ENCODE data around the gene SLC22A23. TPM values are rescaled to one million over a fixed set of nuclear protein-coding genes. Genes with fewer than 3 reads are reported as not detected.
A peak's percentile ranks its signal among the peaks of the same experiment; 100 is the strongest.

Gene SLC22A23
- total RNA-seq, 1 donor = 9.0 TPM

DNA sequence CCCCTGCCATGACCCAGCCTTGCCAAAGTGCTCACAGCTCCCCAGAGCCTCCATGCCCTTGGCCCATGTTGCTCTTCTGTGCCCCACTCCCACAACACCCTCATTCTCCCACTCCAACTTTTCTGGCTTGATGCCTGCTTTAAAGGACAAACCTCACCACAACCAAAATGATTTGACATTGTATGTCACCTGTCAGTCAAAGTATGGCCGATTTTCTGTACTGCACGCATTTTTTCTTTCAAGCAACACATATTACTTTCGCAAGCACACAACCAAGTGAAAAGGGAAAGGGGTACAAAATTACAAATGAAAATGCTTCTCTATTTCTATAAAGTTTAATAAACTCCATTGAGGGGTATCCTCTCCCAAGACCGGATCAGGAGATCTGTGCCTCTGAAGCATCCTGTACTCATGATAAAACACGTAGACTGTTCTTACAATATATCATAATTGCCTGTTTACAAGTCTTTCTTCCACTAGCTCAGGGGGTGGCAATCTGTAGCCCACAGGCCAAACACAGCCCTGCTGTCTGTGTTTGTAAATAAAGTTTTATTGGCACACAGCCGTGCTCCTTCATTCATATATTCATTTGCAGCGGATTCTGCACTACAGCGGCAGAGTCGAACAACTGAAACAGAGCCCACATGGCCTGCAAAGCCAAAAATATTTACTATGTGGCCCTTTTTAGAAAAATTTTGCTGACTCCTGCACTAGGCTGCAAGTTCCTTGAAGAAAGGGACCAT is 32.5 kb downstream of the SLC22A23 start:
- no peak for DNase-seq (ENCODE audit: low read depth)
- no peak overlapping the region for H3K4me3 ChIP-seq (ENCODE audit: low read depth, low read length)
- TF ChIP-seq, protein P1, sequence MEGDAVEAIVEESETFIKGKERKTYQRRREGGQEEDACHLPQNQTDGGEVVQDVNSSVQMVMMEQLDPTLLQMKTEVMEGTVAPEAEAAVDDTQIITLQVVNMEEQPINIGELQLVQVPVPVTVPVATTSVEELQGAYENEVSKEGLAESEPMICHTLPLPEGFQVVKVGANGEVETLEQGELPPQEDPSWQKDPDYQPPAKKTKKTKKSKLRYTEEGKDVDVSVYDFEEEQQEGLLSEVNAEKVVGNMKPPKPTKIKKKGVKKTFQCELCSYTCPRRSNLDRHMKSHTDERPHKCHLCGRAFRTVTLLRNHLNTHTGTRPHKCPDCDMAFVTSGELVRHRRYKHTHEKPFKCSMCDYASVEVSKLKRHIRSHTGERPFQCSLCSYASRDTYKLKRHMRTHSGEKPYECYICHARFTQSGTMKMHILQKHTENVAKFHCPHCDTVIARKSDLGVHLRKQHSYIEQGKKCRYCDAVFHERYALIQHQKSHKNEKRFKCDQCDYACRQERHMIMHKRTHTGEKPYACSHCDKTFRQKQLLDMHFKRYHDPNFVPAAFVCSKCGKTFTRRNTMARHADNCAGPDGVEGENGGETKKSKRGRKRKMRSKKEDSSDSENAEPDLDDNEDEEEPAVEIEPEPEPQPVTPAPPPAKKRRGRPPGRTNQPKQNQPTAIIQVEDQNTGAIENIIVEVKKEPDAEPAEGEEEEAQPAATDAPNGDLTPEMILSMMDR (IDR thresholded peaks at IDR 0.05; ENCODE audit: insufficient read depth, low read length) = no peak

DNA sequence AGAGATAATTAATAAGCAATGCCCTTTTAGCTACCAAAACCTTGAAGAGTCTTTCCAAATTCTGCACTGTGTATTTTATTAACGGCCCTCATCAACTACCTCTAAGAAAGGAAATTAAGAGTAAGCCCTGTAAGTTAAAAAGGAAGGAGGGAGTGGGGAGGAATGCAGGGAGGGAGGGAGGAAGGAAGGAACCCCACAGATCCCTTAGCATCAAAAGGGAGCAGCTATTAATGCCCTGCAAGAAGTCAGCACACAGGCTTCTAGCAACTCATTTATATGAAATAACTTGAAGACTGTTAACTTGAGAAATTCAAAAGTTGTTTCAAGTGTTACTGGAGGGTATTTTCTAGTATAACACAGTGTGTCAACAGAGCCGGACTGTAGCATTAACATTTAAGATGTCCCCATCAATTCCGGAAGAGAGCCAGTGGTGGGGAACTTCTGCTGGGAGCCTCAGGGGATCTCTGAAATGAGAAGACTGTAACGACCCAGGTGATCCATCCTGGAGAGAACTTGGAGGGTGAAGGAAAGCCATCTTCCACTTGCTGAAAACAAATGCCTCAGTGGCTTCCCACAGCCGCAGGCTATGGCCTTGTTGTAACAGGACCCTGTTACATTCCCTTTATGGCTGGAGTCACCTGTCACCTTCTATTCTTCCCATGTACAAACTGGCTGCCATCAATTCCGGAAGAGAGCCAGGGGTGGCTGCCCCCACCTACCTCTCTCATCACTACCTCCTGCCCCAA is 33.2 kb downstream of the SLC22A23 start:
- DNase-seq (ENCODE audit: low read depth) = no peak
- H3K4me3 ChIP-seq (ENCODE audit: low read depth, low read length) = no peak overlapping the region
- TF ChIP-seq, protein P1 (IDR thresholded peaks at IDR 0.05; ENCODE audit: insufficient read depth, low read length) = no peak

DNA sequence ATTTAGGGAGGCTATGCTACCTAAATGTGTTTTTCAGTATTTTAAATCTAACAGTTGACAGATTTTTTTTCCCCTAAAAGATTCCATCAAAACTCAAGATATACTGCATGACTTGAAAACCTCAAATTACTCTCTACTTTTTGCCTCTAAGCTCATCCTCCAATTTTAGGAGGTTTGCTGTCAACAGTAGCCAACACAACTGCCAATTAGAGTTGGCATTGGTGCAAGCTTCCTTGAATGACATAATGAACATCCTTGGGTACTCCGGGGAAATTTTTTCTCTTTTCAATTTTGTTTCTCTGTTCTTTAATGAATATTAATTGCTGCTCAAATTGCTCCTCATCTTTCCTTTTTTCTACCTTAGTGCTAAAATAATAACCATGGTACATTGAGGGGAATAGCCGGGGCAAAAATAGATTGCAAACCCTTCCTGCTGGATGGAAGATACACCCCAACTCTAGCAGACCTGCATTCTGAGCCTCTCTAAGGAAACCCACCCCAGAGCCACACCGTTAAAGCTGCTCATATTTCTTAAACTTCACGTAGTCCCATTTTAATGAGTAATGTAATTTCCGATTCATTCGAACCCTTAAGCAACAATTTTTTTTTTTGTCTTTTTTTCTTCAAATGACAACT is 34.3 kb downstream of the SLC22A23 start:
- TF ChIP-seq, protein P1 (IDR thresholded peaks at IDR 0.05; ENCODE audit: insufficient read depth, low read length) = no peak
- H3K4me3 ChIP-seq (ENCODE audit: low read depth, low read length) = no peak overlapping the region
- no peak for DNase-seq (ENCODE audit: low read depth)

DNA sequence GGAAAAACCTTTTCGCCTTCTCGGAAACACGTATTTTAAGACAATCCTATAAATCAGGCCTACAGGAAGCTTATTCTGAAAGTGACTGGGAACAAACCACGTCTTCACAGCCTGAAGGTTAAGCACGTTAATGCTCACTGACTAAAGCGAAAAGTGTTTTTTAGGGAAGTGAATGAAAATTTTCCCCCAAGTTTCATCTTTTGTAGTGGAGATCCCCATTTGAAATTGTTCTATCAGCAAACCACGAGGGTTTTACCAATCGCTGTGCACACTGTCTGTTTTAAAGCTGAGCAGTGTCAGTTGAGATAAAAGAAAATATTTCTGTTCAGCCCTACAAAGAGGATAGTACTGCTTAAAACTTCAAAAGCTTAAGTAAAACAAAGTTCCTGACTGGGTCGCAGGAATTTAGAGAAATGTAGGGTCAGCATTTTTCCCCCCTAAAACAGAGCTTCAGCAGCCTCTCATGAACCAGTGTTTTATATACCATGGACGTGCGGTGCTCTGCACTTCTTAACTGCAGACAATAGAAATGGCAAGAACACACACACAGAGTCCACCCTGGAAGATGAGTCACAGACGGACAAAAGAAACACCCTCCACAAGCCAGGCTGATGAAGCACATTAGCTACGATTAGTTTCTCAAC is 34.9 kb downstream of the SLC22A23 start:
- TF ChIP-seq, protein P1 (IDR thresholded peaks at IDR 0.05; ENCODE audit: insufficient read depth, low read length) = no peak
- H3K4me3 ChIP-seq (ENCODE audit: low read depth, low read length) = no peak overlapping the region
- peak; percentile 87 for DNase-seq (ENCODE audit: low read depth)

DNA sequence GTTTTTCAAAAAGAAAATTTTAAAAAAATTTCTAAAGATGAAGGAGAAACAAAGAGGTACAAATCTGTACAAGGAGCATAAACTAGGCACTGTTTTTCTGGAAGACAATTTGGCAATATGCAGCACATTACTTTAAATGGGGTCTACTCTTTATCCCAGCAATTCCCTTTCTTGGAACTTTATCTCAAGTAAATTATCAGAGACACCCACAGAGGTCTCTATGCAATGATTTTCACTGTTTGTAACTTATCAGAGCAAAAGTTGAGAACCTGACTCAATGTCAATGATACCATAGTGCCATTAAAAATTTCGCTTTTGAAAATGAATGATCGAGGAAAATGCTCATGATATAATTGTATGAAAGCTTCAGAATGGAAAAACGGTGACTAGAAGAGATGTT is 35.7 kb downstream of the SLC22A23 start:
- TF ChIP-seq, protein P1 (IDR thresholded peaks at IDR 0.05; ENCODE audit: insufficient read depth, low read length) = no peak
- H3K4me3 ChIP-seq (ENCODE audit: low read depth, low read length) = no peak overlapping the region
- DNase-seq (ENCODE audit: low read depth) = no peak

DNA sequence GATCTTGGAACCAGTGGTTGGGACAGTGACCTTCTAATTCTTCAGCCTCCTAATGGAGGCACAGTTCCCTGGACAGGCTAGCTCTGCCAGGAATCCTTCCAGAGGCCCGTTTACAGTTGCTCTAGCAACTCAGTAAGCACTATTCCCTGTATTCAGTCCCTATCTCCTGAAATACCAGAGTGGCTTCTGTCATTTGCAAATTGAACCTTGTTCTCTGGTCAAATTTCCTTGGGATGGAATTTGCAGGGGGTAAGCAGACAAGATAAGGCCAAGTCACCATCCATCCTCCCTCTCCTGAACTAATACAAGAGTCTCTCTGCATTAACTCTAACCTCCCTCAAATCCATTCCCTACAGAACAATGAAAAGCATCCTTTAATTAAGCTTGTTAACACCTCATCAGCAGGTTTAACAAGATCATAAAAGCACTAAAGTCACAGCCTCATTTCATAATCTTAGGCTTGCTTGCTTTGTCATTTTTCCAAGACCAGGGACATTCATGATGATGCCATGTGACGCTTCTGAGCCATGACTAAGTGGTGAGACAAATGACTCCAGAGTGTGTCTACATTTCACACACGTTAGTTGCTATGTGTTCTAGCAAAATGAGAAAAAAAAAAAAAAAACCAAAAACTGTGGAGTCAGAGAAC is 37.1 kb downstream of the SLC22A23 start:
- H3K4me3 ChIP-seq (ENCODE audit: low read depth, low read length) = no peak overlapping the region
- peak; percentile 75 for DNase-seq (ENCODE audit: low read depth)

More for the DNA sequence above, 37.1 kb downstream of the SLC22A23 start:
- TF ChIP-seq, protein P1 (IDR thresholded peaks at IDR 0.05; ENCODE audit: insufficient read depth, low read length) = no peak

Measured in fibroblast of the aortic adventitia (primary cell).